ENCODE data around the gene USHBP1. TPM values are rescaled to one million over a fixed set of nuclear protein-coding genes. Genes with fewer than 3 reads are reported as not detected.

USHBP1 gene
- total RNA-seq, 1 experiment from 2014 or later: not detected

DNA sequence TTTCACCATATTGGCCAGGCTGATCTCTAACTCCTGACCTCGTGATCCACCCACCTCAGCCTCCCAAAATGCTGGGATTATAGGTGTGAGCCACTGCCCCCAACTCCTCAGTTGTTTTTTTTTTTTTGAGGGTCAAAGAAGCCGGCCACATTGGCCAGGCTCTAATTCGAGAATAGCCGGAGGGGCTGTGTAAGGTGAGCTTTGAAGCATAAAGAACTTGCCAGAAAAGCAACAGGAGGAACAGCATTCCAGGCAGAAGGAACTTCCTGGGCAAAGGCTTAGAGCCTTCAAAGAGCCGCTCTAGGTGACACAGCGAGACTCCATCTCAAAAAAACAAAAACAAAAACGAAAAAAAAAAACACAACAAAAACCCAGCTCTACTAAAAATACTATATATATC, 1.5 kb upstream of the USHBP1 start:
- DNase-seq (ENCODE audit: extremely low read depth, low read depth): no peak

DNA sequence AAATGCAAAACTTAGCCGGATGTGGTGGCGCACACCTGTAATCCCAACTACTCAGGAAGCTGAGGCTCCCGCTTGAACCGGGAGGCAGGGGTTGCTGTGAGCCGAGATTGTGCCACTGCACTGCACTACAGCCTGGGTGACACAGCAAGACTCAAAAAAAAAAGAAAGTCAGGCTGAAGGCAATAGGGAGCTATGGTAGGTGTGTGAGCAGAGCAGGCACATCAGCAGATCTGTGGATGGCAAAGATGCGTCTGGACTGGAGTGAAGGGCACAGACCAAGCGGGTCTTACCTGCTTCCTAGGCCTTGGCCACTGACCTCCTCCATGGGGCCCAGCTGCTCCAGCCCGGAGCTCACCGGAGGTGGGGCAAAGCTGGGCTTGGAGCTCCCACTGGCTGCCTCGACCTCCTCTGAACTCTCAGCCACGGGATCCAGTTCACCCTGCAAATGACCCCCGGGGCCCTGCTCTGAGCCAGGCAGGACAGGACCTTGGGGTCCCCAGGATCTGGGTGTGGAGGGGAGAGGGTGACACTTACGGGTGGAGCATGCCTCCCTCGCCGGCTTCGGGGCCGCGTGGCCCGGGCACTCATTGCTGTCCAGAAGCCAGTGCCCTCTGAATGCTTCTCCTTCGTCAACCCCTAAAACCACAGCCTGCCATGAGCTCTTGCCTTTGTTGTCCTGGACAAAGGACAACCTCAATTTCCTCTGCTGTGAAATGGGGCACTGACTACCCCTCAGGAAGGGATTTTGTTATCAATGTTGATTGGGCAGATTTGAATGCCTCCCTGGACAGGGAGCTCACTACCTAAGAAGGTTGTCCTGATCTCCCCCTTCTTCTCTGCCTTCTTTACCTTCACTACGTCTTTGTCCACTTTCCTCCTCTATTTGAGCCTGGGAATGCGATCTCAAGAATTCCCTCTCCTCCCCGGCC, 569 bp downstream of the USHBP1 start:
- DNase-seq (ENCODE audit: extremely low read depth, low read depth): no peak

DNA sequence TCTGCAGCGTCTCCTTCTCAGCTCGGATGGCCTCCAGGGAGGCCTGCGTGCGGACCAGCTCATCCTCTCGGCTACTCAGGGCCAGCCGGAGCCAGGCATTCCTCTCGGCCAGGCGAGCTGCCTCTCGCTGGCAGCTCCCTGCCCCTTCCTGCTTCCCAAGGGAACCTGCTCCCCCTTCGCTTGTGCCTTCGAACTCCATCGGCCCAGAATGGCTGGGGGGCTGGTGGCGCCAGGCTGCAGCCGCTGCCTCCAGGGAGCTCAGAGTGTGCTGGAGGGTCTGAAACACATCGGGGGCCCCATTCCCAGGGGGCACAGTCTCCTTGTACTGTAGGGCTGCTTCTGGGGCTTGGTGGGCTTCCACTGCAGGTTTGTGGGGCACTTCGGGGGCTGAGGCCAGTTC, 2.0 kb downstream of the USHBP1 start:
- DNase-seq (ENCODE audit: extremely low read depth, low read depth): no peak

DNA sequence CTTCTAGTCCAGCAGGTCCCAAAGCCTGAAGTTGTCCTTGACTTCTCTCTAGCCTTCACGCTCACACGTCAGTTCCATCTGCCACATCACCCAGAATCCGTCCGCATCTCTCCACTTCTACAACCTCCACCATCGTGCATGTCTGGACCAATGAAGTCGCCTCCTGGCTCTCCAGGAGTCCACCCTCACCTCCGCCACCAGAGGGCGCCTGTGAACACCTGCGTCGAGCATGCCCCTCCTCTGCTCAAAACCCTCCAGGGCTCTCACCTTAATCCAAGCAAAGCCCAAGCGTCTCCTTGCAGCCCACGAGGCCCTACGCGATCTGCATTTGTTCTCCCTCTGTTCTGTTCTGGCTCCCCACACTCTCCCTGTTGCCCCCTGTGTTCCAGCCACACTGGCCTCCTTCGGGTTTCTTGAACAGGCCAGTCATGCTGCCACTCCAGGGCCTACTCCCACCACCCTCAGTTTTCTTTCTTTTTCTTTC, 3.7 kb downstream of the USHBP1 start:
- DNase-seq (ENCODE audit: extremely low read depth, low read depth): peak; percentile 77

DNA sequence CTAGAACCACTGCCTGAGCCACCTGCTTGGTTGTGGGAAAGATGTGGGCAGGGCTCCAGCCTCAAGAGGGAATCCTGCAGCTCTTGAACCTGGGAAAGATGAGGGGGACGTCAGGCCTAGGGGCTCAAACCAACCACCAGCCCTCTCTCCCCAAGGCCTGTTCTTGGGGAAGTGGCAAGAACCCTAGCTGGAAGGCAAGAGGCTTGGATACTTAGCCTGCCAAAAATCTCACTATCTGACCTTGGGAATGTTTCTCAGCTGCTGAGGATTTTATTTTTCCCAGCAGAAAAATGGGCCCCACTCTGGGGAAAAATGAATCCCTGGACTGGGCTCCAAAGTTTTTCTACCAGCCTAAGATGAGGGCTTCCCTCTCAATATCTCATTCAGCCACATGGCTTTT, 4.6 kb downstream of the USHBP1 start:
- DNase-seq (ENCODE audit: extremely low read depth, low read depth): no peak

DNA sequence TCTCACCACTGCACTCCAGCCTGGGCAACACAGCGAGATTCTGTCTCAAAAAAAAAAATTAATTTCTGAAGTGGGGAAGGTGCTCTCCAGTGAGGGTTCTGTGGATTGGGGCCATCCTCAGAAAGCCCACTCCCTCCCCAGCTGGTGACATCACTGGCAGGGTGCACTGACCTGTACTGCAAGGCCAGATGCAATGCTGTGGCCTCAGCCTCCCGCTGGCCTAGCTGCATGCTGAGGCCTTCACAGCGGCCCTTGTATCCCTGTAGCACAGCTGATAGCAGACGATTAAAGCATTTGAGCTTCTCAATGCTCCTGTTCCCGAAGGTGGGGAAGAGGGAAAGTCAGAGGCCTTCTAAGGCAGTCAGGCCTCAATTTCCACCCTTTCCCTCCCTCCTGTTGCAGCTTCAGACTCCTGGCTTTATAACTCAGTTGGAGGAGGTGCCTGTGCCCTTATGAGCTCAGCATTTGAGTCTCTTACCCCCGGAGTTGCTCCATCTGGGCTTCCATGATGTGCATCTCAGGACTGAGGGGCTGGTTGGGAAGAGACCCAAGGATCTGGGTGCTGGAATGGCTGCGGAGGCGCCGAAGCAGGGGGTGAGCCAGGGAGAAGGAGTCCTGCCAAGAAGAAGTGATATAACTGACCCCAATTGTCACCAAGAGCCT, 5.3 kb downstream of the USHBP1 start:
- no peak for DNase-seq (ENCODE audit: extremely low read depth, low read depth)

DNA sequence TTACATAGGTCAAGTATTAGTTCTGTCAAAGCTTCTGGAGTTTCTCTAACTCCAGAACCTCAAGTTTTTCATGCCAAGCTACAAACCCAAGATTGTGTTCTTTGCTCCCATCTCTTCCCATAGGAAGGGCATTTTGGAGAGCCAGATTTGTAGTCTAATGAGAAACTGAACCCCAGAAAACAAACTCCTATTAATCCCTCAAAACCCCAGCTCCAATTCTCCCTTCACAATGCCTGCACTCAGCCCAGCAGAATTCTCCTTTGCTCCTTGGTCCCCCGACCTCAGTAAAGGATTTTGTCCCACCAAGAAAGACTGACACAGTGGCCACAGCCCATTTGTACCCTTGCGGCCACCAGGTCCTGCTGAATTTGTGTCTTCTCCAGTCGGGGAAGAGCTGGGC, 8.4 kb downstream of the USHBP1 start:
- no peak for DNase-seq (ENCODE audit: extremely low read depth, low read depth)

DNA sequence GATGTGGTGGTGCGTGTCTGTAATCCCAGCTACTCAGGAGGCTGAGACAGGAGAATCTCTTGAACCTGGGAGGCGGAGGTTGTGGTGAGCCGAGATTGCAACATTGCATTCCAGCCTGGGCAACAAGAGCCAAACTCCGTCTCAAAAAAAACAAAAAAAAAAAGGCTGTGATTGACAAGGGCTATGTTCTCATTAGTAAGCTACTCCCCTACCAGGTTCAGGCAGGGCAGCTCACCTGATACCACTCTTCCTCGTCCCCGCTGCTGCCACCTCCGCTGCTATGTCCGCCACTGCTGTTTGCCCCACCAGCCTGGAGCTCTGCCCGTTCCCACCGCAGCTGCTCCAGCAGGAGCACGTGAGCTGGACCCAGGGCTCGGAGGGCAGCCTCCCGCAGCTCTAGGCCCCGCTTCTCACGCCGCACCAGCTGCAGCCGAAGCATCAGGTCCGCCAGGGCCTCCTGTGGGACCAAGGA, 9.4 kb downstream of the USHBP1 start:
- DNase-seq (ENCODE audit: extremely low read depth, low read depth): no peak

DNA sequence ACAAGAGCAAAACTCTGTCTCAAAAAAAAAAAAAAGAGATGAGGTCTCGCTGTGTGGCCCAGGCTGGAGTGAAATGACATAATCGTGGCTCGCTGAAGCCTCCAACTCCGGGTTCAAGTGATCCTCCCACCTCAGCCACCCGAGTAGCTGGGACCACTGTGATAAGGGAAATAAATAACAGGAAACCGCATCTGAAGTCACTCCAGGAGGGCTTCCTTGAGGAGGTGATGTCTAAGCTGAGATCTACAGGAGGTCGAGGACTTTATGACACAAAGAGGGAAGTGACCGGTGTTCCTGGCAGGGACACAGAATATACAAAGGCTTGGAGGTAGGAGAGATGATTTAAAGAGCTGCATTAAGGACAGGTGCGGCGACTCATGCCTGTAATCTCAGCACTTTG, 9.9 kb downstream of the USHBP1 start:
- no peak for DNase-seq (ENCODE audit: extremely low read depth, low read depth)

DNA sequence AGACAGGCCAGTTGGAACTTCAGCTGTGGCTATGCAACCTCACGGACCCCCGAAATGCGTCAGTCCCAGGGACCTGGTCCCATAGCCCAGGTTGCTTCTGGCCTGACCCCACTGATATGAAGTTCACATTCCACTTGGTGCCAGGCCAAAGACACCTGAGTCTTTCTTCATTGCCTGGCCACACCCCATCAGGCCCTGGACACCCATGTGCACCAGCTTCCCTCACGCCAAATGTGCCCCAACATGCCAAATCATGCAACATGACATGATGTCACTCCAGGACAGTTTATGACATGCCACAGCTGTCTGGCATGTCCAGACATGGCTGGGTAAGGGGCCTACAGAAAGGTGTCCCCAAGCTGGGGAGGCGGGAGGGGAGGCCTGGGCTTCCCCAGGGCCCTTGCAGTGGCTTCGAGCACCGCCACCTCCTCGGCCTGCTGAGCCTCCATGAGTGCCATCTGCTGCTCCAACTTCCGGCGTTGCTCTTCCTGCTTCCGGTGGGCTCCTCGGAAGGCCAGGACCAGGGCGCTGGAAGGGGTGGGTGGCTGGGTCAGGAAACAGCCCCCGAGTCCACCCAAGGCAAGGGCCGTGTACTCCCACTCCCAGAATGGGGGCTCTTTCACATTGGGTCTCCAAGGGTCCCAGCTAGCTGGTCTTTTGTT, 14.5 kb downstream of the USHBP1 start:
- DNase-seq (ENCODE audit: extremely low read depth, low read depth): no peak

DNA sequence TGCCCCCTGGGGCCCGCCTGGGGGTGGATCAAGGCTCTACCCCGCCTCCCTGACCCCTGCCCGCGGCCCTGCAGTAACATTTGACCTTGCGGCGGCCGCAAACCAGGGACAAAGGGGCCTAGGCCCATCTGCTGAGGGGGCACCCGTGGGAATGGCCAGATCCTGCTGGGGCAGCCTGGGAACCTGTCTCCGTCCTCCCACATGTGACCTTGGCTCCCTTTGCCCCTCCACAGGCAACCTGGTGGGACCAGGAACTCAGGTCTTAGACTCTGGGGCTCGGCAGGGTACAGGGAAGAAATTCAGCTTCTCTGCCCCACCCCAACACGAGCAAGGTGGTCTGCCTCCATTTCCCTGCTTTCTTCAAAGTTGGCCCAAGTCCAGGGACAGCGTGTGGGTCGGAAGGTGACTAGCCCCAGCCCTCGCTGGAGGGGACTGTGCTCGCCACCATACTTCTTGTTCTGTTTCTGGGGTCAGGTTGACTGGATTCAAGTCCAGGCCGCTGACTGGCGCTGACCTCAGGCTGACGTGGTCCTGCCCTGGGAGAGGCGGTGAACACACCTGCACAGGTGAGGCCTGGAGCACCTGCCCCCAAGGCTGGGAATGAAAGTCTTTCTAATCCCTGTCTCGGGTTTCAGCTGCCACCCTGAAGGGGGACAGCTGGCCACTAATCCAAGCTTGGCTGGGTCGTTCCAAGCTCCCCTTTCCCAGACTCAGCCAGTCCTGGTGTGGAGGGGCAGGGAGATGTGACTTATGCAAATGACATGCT, 16.4 kb downstream of the USHBP1 start:
- no peak for DNase-seq (ENCODE audit: extremely low read depth, low read depth)

DNA sequence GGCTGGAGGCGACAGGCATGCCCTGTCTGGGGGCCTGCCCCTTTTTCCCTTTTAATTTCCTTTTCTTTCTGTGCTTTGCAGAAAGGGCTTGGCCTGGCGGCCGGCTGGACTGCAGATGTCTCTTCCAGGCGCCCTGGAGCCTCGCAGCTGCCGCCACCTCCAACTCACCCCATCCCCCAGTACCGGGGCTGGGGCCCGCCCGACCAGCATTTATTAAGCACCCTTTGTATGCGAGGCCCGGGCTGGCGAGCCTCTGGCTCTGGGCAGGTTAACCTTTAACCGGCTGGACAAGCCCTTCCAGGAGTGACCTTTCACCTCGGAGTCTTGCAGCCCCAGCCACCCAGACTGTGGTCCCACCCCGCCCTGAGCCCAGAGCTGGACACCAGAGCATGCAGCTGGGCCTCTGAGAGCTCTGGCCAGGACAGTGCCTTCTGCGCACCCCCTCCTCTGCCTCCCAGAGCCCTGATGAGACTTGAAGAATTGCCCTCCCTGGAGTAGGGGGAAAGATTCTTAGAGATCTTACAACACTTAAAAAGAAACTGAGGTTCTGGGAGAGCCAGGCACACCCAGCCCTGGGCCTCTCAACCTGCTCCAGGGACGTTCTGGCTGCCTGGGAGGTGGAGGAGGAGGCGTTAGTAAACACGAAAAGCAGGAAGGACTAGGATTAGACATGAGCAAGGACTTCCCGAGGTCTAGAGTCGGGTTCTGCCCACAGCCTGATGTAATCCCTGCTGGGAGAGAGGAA, 17.7 kb downstream of the USHBP1 start:
- no peak for DNase-seq (ENCODE audit: extremely low read depth, low read depth)

DNA sequence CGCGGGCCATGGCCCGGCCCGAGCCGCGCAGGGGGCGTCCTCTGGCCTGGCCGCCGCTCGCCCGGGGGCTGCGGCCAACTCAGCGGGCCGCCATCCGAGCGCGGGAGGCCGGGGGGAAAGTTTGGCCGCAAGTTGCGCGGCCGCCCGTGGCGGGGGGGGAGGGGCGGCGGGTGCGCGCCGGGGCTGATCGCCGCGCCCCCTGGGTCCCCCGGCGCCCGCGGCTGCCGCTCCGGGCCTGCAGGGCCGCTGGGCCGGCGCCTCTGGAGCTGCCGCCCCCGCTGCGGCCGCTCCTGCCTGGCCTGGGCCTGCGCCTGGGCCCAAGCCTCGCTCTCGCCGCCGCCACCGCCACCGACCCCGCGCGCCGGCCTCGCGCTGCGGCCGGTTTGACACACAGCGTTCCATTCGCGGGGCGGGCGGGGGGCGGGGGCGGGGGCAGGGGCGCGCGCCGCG, 19.0 kb downstream of the USHBP1 start, which contains the start of gene NR2F6:
Gene NR2F6 (minus strand): TSS at position 385 of the 450 bp plus-strand sequence. CDS start 699 bp downstream, outside the sequence.
- no peak for DNase-seq (ENCODE audit: extremely low read depth, low read depth)

DNA sequence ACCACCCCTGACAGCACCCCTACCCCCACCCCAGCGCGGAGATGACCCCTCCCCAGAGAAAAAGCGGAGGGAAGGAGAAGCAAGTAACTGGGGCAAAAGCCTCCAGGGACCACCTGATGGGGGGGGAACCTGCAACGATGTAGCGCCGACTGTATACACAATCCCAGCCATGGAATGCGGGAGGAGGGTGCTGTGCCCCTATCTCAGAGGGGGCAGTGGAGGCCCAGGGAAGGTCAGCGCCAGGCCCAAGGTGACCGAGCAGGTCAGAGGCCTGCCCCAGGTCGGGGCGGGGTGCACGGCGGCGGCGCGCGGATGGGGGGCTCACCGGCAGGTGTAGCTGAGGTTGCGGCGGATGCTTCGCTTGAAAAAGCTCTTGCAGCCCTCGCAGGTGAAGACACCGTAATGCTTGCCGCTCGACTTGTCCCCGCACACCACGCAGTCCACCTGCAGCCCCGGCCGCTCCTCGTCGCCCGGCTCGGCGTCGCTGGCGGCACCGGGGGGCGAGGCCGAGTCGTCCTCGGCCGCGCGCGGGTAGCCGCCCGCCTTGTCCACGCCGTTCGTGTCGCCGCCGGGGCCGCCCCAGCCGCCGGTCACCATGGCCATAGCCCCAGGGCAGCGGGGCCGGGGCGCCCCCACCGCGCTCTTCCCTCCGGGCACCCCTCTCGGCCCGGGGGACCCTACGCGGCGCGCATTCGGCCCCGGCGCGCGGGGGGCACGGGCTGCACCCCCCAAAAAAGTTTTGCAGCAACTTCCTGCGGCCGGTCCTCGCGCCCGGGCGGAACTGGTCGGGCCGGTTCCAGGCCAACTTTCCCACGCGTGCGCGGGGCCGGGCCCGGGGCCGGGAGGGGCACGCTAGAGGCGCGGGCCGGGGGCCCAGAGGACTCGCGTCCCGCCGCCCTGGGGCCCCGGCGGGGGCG, 19.7 kb downstream of the USHBP1 start:
- no peak for DNase-seq (ENCODE audit: extremely low read depth, low read depth)

DNA sequence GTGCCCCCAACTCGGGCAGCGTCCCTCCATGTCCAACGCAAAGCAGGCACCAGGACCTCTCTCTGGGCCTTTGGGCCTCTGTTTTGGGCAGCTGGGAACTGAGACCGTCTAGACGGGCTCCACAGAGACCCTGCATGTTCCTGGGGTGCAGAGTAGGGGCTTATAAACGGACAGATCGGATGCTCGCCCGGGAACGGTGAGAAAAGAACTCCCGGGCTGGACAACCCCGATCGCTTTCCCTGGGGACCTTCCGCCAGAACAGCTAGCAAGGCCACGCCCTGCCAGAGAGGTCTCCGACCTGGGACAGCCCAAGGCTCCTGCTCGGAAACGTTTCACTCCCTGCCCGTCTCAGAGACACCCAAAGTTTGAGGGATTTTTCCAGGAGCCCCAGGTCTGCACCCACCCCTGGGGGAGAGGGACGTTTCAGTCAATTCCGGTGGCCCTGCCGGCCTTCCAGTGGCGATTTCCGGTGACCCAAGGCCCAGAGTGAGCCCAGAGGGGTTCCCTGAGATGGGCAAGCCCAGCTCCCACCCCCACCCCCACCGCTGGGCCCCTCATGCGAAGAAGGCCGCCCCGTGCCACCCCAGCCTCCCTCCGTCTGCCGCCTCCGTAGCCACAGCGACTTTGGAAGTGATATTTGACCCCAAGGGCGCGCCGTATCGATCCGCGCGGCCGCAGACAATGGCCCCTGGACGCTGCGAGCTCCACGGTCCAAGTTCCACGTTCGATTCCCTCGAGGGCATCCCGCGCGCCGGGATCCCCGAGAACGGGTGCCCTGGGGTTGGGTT, 20.5 kb downstream of the USHBP1 start:
- DNase-seq (ENCODE audit: extremely low read depth, low read depth): no peak

DNA sequence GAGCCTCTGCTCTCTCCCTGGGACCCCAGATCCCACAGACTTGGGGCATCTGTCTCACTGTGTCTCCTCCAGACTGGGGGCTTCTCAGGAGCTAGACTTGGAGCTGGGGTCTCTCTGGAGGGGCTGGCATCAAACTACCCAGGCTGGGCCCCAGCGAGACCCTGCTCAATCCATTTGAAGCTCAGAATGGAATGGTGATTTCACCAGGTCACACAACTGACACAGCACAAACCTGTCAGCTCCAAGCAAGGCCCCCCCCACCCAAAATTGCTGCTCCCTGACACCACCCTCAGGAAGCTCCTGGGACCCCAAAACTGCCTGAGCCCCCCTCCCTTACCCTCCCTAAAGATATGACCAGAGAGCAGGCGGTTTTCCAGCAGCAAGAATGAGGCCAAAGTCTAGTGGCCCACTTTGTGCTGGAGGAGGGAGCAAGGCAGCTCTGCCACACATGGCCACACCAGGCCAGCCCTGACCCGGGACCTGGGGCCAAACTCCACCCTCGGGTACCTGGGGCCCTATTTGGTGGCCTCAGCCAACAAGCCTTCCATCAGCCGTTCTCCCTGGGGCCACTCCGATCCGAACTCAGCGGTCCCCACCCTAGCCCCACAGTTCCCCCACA, 21.2 kb downstream of the USHBP1 start:
- DNase-seq (ENCODE audit: extremely low read depth, low read depth): no peak
